Naive thymus-derived CD4-positive, alpha-beta T cell (primary cell): ENCODE data around the gene EPO. TPM values are rescaled to one million over a fixed set of nuclear protein-coding genes. Genes with fewer than 3 reads are reported as not detected.

ENCODE experiments used
- ATAC-seq: fragments of 150-1000 bp; cut with Tn5 transposase; 2 replicates; pipeline ENCODE4 v1.10.0; 2021; ENCODE audit warnings: mild to moderate bottlenecking, moderate library complexity
- CTCF ChIA-PET: fragments of 350-600 bp; sonication (Branson Sonifier 250); formaldehyde crosslinking; loops from one replicate; lab custom pipeline; 2021; ENCODE audit warnings: antibody characterized with exemption; lab: Charles Lee
- POLR2A ChIA-PET: fragments of 350-600 bp; sonication (Branson Sonifier 250); formaldehyde crosslinking; loops from one replicate; lab custom pipeline; 2021; ENCODE audit warnings: antibody characterized with exemption, inconsistent platforms; lab: Charles Lee
- DNase-seq, 9 donors: peaks; one replicate each; pipeline versions ENCODE4 v3.0.0 to v3.0.0-alpha.2; 2020 to 2022; ENCODE audit warnings: mixed read lengths in 1 of 9
- H3K27ac ChIP-seq: one replicate; pipeline ENCODE4 v1.7.0; 2013; ENCODE audit warnings: mild to moderate bottlenecking, low read depth, low read length, moderate library complexity
- H3K27me3 ChIP-seq, 2 donors: one replicate each; pipeline ENCODE4 v1.7.0; 2013; ENCODE audit warnings: low read length in 2 of 2, mild to moderate bottlenecking in 2 of 2, moderate library complexity in 2 of 2; ENCODE audit not compliant: control insufficient read depth in 2 of 2, insufficient read depth in 2 of 2
- H3K36me3 ChIP-seq, 3 experiments: 1 replicate in 2 of 3; 2 replicates in 1 of 3; pipeline ENCODE4 v1.7.0; 2013; ENCODE audit warnings: low read length in 3 of 3, mild to moderate bottlenecking in 3 of 3, moderate library complexity in 1 of 3; ENCODE audit not compliant: insufficient read depth in 3 of 3, control insufficient read depth in 2 of 3
- H3K4me1 ChIP-seq, 2 donors: one replicate each; pipeline ENCODE4 v1.7.0; 2013; ENCODE audit warnings: low read length in 2 of 2, mild to moderate bottlenecking in 2 of 2, moderate library complexity in 1 of 2; ENCODE audit not compliant: control insufficient read depth in 2 of 2, insufficient read depth in 2 of 2
- H3K4me3 ChIP-seq: 2 replicates; pipeline ENCODE4 v1.7.0; 2013; ENCODE audit warnings: mild to moderate bottlenecking, low read length
- H3K9me3 ChIP-seq, 3 experiments: 1 replicate in 2 of 3; 2 replicates in 1 of 3; pipeline ENCODE4 v1.7.0; 2013; ENCODE audit warnings: low read length in 3 of 3; ENCODE audit not compliant: control insufficient read depth in 2 of 3
- H3K27ac Mint-ChIP-seq, 9 donors: one replicate each; pipeline ENCODE4 v1.8.0; 2020 to 2022; ENCODE audit warnings: mixed read lengths in 9 of 9, mild to moderate bottlenecking in 8 of 9, moderate library complexity in 5 of 9, inconsistent platforms in 2 of 9
- H3K27me3 Mint-ChIP-seq, 5 donors: one replicate each; pipeline ENCODE4 v1.8.0; 2021 to 2022; ENCODE audit warnings: mixed read lengths in 5 of 5, mild to moderate bottlenecking in 1 of 5
- H3K36me3 Mint-ChIP-seq, 5 donors: one replicate each; pipeline ENCODE4 v1.8.0; 2020 to 2022; ENCODE audit warnings: mixed read lengths in 5 of 5, mild to moderate bottlenecking in 3 of 5, inconsistent platforms in 1 of 5
- H3K4me1 Mint-ChIP-seq, 7 donors: one replicate each; pipeline ENCODE4 v1.8.0; 2020 to 2022; ENCODE audit warnings: mixed read lengths in 7 of 7, mild to moderate bottlenecking in 3 of 7, inconsistent platforms in 1 of 7
- H3K4me3 Mint-ChIP-seq, 10 donors: one replicate each; pipeline ENCODE4 v1.8.0; 2020 to 2022; ENCODE audit warnings: mild to moderate bottlenecking in 10 of 10, mixed read lengths in 10 of 10, moderate library complexity in 6 of 10, inconsistent platforms in 2 of 10
- H3K9me3 Mint-ChIP-seq, 11 donors: one replicate each; pipeline ENCODE4 v1.8.0; 2020 to 2022; ENCODE audit warnings: mixed read lengths in 11 of 11, mild to moderate bottlenecking in 4 of 11, inconsistent platforms in 1 of 11, moderate library complexity in 1 of 11
- intact Hi-C, 2 donors: fragments of 100-400 bp; cut with micrococcal nuclease; formaldehyde crosslinking; loops; one replicate each; pipeline ENCODE4 v1.15.1; 2023
- polyA plus RNA-seq, 2 donors: library from polyadenylated mRNA; unstranded; fragments of 300-500 nt; fragmentation: Illumina TruSeq; gene quantifications; one replicate each; pipeline ENCODE4 v1.2.3, GENCODE V29; 2021
- total RNA-seq, 6 experiments: library from RNA in 5 of 6; stranded (reverse) in 5 of 6; gene quantifications; 1 replicate in 5 of 6; 2 replicates in 1 of 6; pipeline ENCODE4 v1.2.3 and lab custom pipeline; 2021 to 2026

The EPO gene
- total and polyA plus RNA-seq, 7 experiments from 2014 or later = not detected

- Mint-ChIP-seq H3K4me1 (peaks cover 8 to 15% (median 13%) of the 10 kb centered on the region in 7 donors), H3K36me3 (peaks cover 0 to 5% (median 0%) of the 10 kb centered on the region in 5 donors), H3K27ac (peak within 1 kb of the TSS; percentile 88 to 96 (median 93)), H3K9me3 (no peaks in the 10 kb centered on the region), H3K4me3 (peak within 1 kb of the TSS; percentile 88 to 97 (median 95)), H3K27me3 (peaks cover 0 to 13% (median 3%) of the 10 kb centered on the region in 5 donors)
- H3K9me3 ChIP-seq = no peaks in the 10 kb centered on the region
- peak within 1 kb of the TSS; percentile 85 for H3K4me3 ChIP-seq
- no peaks in the 10 kb centered on the region for H3K27me3 ChIP-seq
- peaks cover 9 to 12% of the 10 kb centered on the region in 2 donors for H3K4me1 ChIP-seq
- intact Hi-C loops = loop anchor here (1.0 to 5.0 kb wide), 17 partner anchors 12 to 605 kb away; partner anchors contain the start of genes GIGYF1 (in 2 of the 2), GNB2 (in 2 of the 2), SLC12A9 (in 2 of the 2) and ZCWPW1 (in 2 of the 2)
- peak; percentile 97 for ATAC-seq
- ChIA-PET CTCF (interaction anchor here (0.6 to 3.0 kb wide), 23 partner anchors 10 to 186 kb away, joined by 3 to 37 read pairs (median 5); partner anchors contain the start of genes GIGYF1, MOSPD3, SLC12A9 and SRRT), POLR2A (interaction anchor here (0.6 to 2.0 kb wide), 23 partner anchors 9 to 379 kb away, joined by 3 to 32 read pairs (median 5); partner anchors contain the start of genes FBXO24, GIGYF1, LRCH4 and MEPCE)
- peaks cover 0 to 8% (median 0%) of the 10 kb centered on the region in 3 experiments for H3K36me3 ChIP-seq
- H3K27ac ChIP-seq = peak within 1 kb of the TSS; percentile 91
- peak; percentile 95 to 99 (median 97) for DNase-seq
Observed at GRCh38 chr7:100705753-100706671, 14.3 kb upstream of the EPO start, which contains the start of gene POP7. POP7 (plus strand) TSS chr7:100706121; CDS start chr7:100706831, 710 bp downstream.

GRCh38 chr7:100706672-100707311, 13.5 kb upstream of the EPO start:
- no peaks in the 10 kb centered on the region for H3K27me3 ChIP-seq
- H3K4me1 Mint-ChIP-seq = peaks cover 8 to 15% (median 13%) of the 10 kb centered on the region in 7 donors
- H3K9me3 Mint-ChIP-seq = no peaks in the 10 kb centered on the region
- CTCF ChIA-PET = interaction anchor here (0.8 to 2.2 kb wide), 2 partner anchors 14 to 229 kb away, joined by 3 to 27 read pairs; partner anchors contain the start of gene GIGYF1
- no peak for DNase-seq
- no peak for ATAC-seq
- no peaks in the 10 kb centered on the region for H3K9me3 ChIP-seq
- H3K27ac ChIP-seq = peak overlapping the region; percentile 91
- H3K36me3 Mint-ChIP-seq = peaks cover 0 to 5% (median 0%) of the 10 kb centered on the region in 5 donors
- H3K4me3 Mint-ChIP-seq = peak overlapping the region; percentile 88 to 97 (median 95)
- intact Hi-C loops = loop anchor here (1.0 to 5.0 kb wide), 7 partner anchors 102 to 378 kb away; partner anchors contain the start of genes ZCWPW1 (in 2 of the 2), FBXO24 (in 1 of the 2), LRCH4 (in 1 of the 2) and MEPCE (in 1 of the 2)
- H3K4me1 ChIP-seq = peaks cover 9 to 12% of the 10 kb centered on the region in 2 donors
- H3K27me3 Mint-ChIP-seq = peaks cover 0 to 11% (median 0%) of the 10 kb centered on the region in 5 donors
- peak overlapping the region; percentile 88 to 96 (median 93) for H3K27ac Mint-ChIP-seq
- peaks cover 0 to 8% (median 0%) of the 10 kb centered on the region in 3 experiments for H3K36me3 ChIP-seq
- POLR2A ChIA-PET = interaction anchor here (0.9 to 2.0 kb wide), 3 partner anchors 122 to 271 kb away, joined by 3 to 21 read pairs (median 11); partner anchors contain the start of genes PPP1R35 and SLC12A9
- H3K4me3 ChIP-seq = peak overlapping the region; percentile 85

GRCh38 chr7:100708395-100708794, 11.9 kb upstream of the EPO start:
- ChIA-PET CTCF (interaction anchor here (0.7 kb wide), 1 partner anchor 117 kb away, joined by 3 read pairs; no protein-coding TSS in a partner anchor), POLR2A (interaction anchor here (0.8 to 1.3 kb wide), 2 partner anchors 84 to 122 kb away, joined by 3 read pairs; partner anchors contain the start of gene FBXO24)
- no peak overlapping the region for H3K27ac ChIP-seq
- Mint-ChIP-seq H3K4me3 (peak overlapping the region in 2 of 10 donors; percentile 9 to 12), H3K9me3 (no peaks in the 10 kb centered on the region), H3K27ac (no peak overlapping the region), H3K4me1 (peaks cover 8 to 15% (median 13%) of the 10 kb centered on the region in 7 donors), H3K36me3 (peaks cover 0 to 5% (median 0%) of the 10 kb centered on the region in 5 donors), H3K27me3 (peaks cover 0 to under 1% (median 0%) of the 10 kb centered on the region in 5 donors)
- H3K4me3 ChIP-seq = no peak overlapping the region
- ATAC-seq = no peak
- intact Hi-C loops = loop anchor here in 1 of 2 donors (5.0 kb wide), 1 partner anchor 159 kb away; the partner anchor contains the start of gene TRIP6
- H3K36me3 ChIP-seq = peaks cover 0 to 8% (median 0%) of the 10 kb centered on the region in 3 experiments
- no peaks in the 10 kb centered on the region for H3K9me3 ChIP-seq
- H3K4me1 ChIP-seq = peaks cover 9 to 12% of the 10 kb centered on the region in 2 donors
- DNase-seq = no peak
- H3K27me3 ChIP-seq = no peaks in the 10 kb centered on the region

GRCh38 chr7:100710452-100710851, 9.8 kb upstream of the EPO start:
- peaks cover 0 to 2% (median 0%) of the 10 kb centered on the region in 5 donors for H3K27me3 Mint-ChIP-seq
- H3K27ac ChIP-seq = no peak overlapping the region
- intact Hi-C loops = no loop called here
- H3K27ac Mint-ChIP-seq = no peak overlapping the region
- DNase-seq (no peak), ATAC-seq (no peak)
- peaks cover 0 to 6% (median 0%) of the 10 kb centered on the region in 3 experiments for H3K36me3 ChIP-seq
- H3K27me3 ChIP-seq = no peaks in the 10 kb centered on the region
- H3K9me3 ChIP-seq = no peaks in the 10 kb centered on the region
- no peak overlapping the region for H3K4me3 ChIP-seq
- CTCF ChIA-PET = no interaction called here
- peaks cover 6 to 7% of the 10 kb centered on the region in 2 donors for H3K4me1 ChIP-seq
- H3K4me1 Mint-ChIP-seq = peaks cover 7 to 15% (median 13%) of the 10 kb centered on the region in 7 donors
- H3K4me3 Mint-ChIP-seq = no peak overlapping the region
- H3K36me3 Mint-ChIP-seq = peaks cover 0 to 5% (median 0%) of the 10 kb centered on the region in 5 donors
- H3K9me3 Mint-ChIP-seq = peaks cover 0 to 2% (median 0%) of the 10 kb centered on the region in 11 donors
- POLR2A ChIA-PET = no interaction called here

- H3K27me3 Mint-ChIP-seq = peaks cover 0 to 3% (median 0%) of the 10 kb centered on the region in 5 donors
- no peak overlapping the region for H3K27ac ChIP-seq
- POLR2A ChIA-PET = no interaction called here
- no peaks in the 10 kb centered on the region for H3K36me3 ChIP-seq
- intact Hi-C loops = no loop called here
- peaks cover 0 to 2% (median 0%) of the 10 kb centered on the region in 11 donors for H3K9me3 Mint-ChIP-seq
- no peak overlapping the region for H3K4me3 ChIP-seq
- CTCF ChIA-PET = interaction anchor here (0.6 to 1.7 kb wide), 4 partner anchors 14 to 599 kb away, joined by 3 to 4 read pairs (median 3); no protein-coding TSS in a partner anchor
- no peaks in the 10 kb centered on the region for H3K9me3 ChIP-seq
- no peaks in the 10 kb centered on the region for H3K27me3 ChIP-seq
- DNase-seq (no peak), ATAC-seq (no peak)
- H3K4me3 Mint-ChIP-seq = no peak overlapping the region
- no peak overlapping the region for H3K27ac Mint-ChIP-seq
- H3K4me1 ChIP-seq = peaks cover 6% of the 10 kb centered on the region in 2 donors
- peaks cover 7 to 13% (median 12%) of the 10 kb centered on the region in 7 donors for H3K4me1 Mint-ChIP-seq
- H3K36me3 Mint-ChIP-seq = peaks cover 0 to 5% (median 0%) of the 10 kb centered on the region in 5 donors
Observed at GRCh38 chr7:100711369-100711768, 8.9 kb upstream of the EPO start.
